GM19025 (cell line): ENCODE data around the gene SH3PXD2A.

Experiments
- ATAC-seq: cut with Tn5 transposase; IDR thresholded peaks from one replicate; pipeline ENCODE4 v1.9.1; 2021; ENCODE audit warnings: mild to moderate bottlenecking, low read depth, moderate library complexity; ENCODE audit not compliant: unreplicated experiment

The SH3PXD2A gene

GRCh38 chr10:103794996-103795395, 60.4 kb downstream of the SH3PXD2A start:
- no peak for ATAC-seq

GRCh38 chr10:103793920-103794883, 61.2 kb downstream of the SH3PXD2A start:
- no peak for ATAC-seq

GRCh38 chr10:103793429-103793828, 61.9 kb downstream of the SH3PXD2A start:
- no peak for ATAC-seq

GRCh38 chr10:103792547-103792946, 62.8 kb downstream of the SH3PXD2A start:
- no peak for ATAC-seq

- no peak for ATAC-seq
Measured at GRCh38 chr10:103791858-103792257, 63.5 kb downstream of the SH3PXD2A start.

GRCh38 chr10:103791291-103791690, 64.1 kb downstream of the SH3PXD2A start:
- ATAC-seq: no peak

- ATAC-seq: no peak
Measured at GRCh38 chr10:103790580-103790979, 64.8 kb downstream of the SH3PXD2A start.

- no peak for ATAC-seq
Measured at GRCh38 chr10:103789771-103790201, 65.6 kb downstream of the SH3PXD2A start.

GRCh38 chr10:103789161-103789560, 66.2 kb downstream of the SH3PXD2A start:
- no peak for ATAC-seq

- no peak for ATAC-seq
Measured at GRCh38 chr10:103787331-103787730, 68.0 kb downstream of the SH3PXD2A start.

- ATAC-seq: no peak
Measured at GRCh38 chr10:103786020-103786419, 69.4 kb downstream of the SH3PXD2A start.

- no peak for ATAC-seq
Measured at GRCh38 chr10:103784723-103785418, 70.5 kb downstream of the SH3PXD2A start.

GRCh38 chr10:103784089-103784488, 71.3 kb downstream of the SH3PXD2A start:
- ATAC-seq: no peak

- no peak for ATAC-seq
Measured at GRCh38 chr10:103783681-103784080, 71.7 kb downstream of the SH3PXD2A start.

- no peak for ATAC-seq
Measured at GRCh38 chr10:103781329-103782061, 73.9 kb downstream of the SH3PXD2A start.

GRCh38 chr10:103780242-103781149, 74.9 kb downstream of the SH3PXD2A start:
- ATAC-seq: no peak

GRCh38 chr10:103778358-103779139, 76.8 kb downstream of the SH3PXD2A start:
- no peak for ATAC-seq

- ATAC-seq: no peak
Measured at GRCh38 chr10:103776878-103777591, 78.3 kb downstream of the SH3PXD2A start.
